ENCODE data around the gene LDLRAD4.

The LDLRAD4 gene

DNA sequence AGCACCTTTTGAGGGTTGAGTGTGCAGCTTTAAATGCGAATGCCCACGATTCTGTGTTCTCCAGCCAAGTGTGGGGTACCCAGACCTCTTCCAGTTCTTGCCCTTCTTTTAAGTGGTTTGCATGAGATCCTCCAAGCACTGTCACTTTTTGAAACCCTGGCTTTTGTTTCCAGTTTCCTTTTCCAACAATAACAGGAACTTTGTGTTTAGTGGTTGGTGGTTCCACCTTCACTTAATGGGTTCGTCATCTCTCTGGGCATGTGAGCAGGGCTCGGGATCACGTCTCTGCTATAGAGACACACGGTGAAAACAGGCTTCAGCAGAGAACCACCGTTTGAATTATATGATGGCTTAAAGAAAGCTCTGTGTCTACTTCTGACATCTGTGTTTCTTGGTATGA lies 197.6 kb downstream of the LDLRAD4 start:
- no peak for DNase-seq

DNA sequence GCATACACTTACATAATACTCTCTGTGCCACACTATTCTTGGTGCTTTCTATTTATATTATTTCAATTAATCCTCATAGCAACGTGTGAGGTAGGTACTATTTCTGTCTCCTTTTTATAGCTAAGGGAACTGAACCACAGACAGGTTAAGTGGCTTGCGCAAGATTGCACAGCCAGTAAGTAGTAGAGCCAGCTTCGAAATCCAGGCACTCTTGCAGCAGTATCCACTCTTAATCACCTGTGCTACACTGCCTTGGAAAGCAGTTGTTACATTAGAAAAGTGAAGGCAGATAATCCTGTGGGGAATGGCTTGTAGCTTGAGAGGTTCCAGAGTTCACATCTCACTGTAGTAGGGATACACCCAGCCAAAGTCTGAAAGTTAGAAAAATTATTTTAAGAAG lies 198.3 kb downstream of the LDLRAD4 start:
- no peak for DNase-seq

DNA sequence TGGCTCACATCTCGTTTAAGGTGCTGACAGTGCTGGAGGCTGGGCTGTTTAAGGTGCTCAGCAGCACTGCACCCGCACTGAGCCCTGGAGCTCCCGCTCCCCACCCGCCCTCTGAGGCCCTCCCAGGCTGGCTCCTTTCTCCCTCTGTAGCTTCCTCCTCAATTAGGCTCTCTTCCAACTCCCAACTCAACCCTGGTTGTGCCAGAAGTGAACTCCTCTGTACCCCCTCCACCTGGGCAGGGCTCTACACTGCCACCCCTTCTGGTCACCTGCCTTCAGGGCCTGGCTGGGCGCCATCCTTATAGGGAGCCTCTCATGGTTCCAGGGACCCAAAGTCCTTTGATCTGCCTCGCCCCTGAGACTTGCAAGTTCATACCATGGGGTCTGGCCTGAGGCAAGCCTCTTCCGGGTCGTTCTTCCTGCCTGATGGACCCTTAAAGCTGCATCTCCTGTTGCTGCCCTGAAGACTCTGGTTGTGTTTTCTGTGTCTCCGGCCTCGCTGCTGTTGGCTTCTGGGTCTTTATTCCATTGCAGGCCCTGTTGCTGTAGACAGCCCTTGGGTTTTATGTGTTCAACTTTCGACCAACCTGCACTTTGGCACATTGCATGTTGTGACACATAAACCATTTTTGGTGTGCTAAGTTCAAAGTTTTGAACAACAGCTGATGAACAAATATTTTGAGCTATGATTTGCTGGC lies 199.6 kb downstream of the LDLRAD4 start:
- DNase-seq, result no peak

DNA sequence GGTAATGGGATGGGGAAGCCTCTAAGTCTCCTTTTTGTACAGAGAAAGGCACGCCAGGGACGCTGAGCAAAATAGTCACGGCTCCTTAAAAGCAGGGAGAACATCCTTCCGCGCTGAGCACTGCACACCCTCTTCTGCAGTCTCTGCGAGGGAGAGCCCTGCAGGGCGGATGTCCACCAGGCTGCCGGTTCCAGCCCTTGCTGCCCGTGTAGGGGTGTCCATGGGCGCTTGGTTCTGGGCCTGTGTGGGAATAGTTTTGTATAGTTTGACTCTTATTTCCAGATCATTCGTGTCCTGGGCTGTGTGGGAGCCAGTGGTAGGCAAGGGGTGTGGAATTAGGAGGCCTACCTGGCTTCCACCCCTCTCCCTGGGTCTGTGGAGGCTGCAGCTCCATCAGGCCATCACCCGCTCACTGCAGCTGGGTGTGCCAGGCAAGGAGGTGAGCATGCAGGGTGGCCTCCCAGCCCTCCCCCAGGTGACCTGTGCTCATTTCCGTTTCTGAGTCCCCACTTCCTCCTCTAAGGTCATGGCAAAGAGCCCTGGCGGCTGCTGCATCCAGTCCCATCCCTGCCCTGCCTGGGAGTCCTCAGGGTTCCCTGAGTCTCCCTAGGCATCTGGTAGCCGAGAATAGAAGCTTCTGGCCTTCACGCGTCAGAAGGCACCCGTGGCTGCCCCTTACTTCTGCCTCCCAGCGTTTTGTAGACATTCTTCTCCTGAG lies 202.6 kb downstream of the LDLRAD4 start:
- no peak for DNase-seq

DNA sequence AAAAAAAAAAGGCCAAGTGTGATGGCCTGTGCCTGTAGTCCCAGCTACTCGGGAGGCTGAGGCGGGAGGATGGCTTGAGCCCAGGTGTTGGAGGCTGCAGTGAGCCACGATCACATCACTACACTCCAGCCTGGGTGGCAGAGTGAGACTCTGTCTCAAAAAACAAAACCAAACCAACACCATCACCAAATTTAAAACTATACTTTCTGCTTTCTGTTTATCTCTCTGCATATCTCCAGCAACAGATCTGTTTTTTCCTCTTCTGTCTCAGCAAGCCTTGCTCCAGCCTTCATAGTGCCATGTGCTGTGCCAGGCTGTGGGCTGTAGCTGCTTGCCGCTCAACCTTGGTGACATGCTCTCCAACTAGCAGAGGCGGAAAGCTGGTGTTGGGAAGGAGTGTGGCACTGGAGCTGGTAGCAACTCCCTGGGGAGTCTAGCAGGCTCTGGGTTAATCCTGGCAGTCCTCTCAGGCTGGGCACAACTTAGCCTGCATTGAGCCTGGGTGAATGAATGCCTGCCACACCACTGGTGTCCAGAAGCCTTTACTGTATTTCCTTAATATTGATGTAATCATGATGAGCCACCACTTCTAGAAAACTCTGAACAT lies 204.1 kb downstream of the LDLRAD4 start:
- DNase-seq, result no peak

DNA sequence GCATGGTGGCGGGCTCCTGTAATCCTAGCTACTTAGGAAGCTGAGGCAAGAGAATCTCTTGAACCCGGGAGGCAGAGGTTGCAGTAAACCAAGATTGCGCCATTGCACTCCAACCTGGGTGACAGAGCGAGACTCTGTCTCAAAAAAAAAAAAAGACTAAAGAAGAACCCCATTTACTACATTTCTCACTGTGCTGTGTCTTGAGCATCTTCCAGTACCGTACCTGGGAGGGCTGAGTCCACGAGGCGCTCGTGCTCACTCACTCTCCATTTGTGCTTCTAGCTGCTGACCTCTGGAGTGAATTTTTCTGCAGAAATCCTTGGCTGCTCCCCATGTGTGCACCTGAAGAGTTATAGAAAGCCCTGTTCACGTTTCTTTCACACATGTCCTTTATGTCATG lies 204.8 kb downstream of the LDLRAD4 start:
- no peak for DNase-seq

DNA sequence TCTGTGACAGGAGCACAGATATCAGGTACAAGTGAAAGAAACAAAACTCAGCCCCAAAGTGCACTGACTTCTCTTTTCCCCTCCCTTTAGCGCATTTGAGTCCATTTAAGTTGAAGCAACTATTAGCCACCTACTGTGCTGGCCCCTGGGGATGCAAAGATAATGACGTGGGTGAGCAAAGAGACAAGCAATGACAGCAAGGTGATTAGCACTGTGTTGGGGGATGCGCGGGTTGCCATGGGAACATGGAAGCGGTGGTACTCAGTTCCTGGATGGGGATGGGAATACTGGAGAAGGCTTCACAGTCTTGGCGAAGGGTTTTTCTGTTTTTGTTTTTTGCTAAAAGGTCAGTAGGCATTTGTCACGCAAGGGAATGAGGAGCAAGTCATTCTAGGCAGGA lies 205.8 kb downstream of the LDLRAD4 start:
- no peak for DNase-seq

GRCh38 chr18:13425357-13426091 lies 207.0 kb downstream of the LDLRAD4 start:
- DNase-seq, result peak; percentile 29

- no peak for DNase-seq
Observed at GRCh38 chr18:13427354-13427753, 208.8 kb downstream of the LDLRAD4 start.

DNA sequence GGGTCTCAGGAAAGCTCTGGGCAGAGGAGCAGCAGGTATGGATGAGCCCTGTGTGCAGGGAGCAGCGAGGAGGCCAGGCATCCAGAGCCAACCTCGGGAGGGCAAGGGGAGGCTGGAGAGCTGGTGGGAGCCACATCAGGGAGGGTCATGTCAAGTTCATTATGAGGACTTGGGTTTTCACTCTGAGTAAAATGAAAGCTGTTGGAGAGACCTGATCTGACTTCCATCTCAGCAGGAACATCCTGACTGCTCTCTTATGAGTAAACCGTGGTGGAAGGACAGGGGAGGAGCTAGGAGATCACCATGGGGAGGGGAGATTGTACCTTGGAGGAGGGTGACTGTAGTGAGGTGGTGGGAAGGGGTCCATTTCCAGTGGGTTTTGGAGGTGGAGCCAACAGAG lies 209.8 kb downstream of the LDLRAD4 start:
- no peak for DNase-seq

GRCh38 chr18:13429016-13429415 lies 210.5 kb downstream of the LDLRAD4 start:
- DNase-seq, result no peak

- DNase-seq, result no peak
Observed at GRCh38 chr18:13429884-13430510, 211.4 kb downstream of the LDLRAD4 start.

- no peak for DNase-seq
Observed at GRCh38 chr18:13430663-13431062, 212.1 kb downstream of the LDLRAD4 start.

DNA sequence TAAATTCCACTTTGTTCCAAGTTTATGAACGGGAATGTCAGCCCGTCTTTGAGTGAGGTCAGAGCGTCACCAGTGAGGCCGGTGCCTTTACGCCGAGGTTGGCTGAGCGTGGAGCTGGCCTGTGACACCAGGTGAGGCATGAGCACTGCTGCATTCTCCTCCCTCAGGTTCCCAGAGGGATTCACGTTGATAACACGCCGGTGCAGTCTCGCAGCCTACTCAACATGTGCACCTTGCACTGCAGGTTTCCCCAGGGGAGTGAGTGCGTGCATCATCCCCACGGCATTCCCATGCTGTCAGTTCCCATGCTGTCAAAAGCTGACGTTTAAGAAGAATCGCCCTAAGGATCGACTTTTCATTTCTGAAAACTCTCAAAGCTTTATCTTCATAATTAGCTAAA lies 213.3 kb downstream of the LDLRAD4 start:
- no peak for DNase-seq

- DNase-seq, result no peak
Observed at GRCh38 chr18:13433125-13433524, 214.6 kb downstream of the LDLRAD4 start.

DNA sequence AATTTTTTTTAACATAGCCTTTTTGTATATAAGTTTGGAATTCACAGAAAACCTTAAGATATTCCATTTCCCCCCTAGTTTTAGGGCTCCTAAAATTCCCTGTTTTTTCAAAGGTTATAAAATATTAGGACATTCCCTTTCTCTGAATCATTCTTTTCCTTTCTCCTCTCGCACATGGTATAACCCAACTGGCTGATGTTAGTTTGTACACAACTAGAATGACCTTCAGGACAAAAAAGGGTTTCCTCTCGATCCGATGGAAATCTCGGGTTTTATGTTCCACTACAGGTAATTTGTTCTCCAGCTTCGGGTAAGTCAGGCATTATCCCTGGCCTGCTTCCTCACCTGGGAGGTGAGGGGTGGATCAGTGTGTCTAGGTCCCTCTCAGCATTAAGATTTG lies 215.1 kb downstream of the LDLRAD4 start:
- no peak for DNase-seq

GRCh38 chr18:13434854-13435253 lies 216.3 kb downstream of the LDLRAD4 start:
- no peak for DNase-seq

- no peak for DNase-seq
Observed at GRCh38 chr18:13435586-13436333, 217.2 kb downstream of the LDLRAD4 start.

DNA sequence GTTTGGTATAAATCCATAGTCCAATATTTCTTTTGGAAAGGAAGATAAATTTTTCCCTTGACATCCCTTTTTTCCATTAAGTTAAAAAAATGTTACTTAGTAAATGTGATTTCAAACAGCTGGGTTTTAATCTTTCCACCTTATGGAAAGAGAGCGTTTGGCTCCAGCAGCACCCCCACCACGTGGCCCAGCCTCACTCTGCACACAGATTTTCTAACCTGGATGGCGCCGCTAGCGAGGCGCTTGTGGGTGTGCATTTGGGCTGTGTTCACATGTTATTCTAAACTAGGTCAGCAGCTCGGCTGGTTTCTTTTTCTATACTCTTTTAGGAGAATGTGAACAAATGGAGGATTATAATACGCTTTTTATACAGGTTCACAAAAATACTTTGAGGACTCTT lies 218.0 kb downstream of the LDLRAD4 start:
- peak; percentile 54 for DNase-seq

- DNase-seq, result no peak
Observed at GRCh38 chr18:13437034-13437433, 218.5 kb downstream of the LDLRAD4 start.

DNA sequence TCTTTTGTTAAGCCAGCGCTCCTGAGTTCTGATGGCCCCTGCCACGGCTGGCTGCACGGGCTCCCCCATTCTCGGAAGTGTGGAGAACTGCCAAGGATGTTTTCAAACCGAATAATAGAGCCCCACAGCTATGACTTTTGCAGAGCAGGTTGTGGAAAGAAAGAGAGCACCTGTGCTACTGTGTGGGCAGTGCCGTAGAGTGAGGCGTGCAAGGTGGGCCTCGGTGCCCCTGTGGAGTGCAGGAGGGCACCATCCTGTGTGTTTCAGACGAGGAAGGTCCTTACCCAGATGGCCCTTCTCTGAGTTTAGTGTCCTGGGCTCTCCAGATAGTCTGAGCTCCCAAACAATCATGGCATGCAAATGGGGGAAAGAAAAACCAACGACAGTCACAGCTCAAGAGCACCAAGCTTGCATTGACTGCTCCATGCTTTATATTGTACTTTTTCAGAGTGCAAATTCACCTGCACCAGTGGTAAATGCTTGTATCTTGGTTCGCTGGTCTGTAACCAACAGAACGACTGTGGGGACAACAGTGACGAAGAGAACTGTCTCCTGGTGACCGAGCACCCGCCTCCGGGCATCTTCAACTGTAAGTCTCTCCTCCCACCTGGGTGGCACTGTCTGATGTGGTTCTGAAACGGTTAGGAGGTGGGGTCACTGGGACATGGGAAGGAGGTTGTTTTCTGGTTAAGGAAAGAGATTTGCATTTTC lies 219.4 kb downstream of the LDLRAD4 start:
- DNase-seq, result peak; percentile 61

Data from activated CD4-positive, alpha-beta T cell treated with anti-CD3 and anti-CD28 coated beads, Interleukin-2, amount 50 U/mL, for 1 hour (primary cell).